SK-N-MC (cell line): ENCODE results near the gene LRIG1.

Experiments used
- DNase-seq: peaks from one replicate; pipeline ENCODE4 v3.0.0-alpha.2; 2011; ENCODE audit warnings: low read depth, low spot score
- H3K27ac ChIP-seq: fragments of 200-600 bp; sonication (generic); 2 replicates; pipeline ENCODE4 v1.5.1; 2016; ENCODE audit warnings: mixed run types
- H3K36me3 ChIP-seq: fragments of 200-600 bp; sonication (generic); 2 replicates; pipeline ENCODE4 v1.6.1; 2017; ENCODE audit warnings: antibody characterized with exemption, low read length, mixed read lengths; ENCODE audit not compliant: insufficient read depth
- H3K4me3 ChIP-seq: fragments of 200-600 bp; sonication (generic); 2 replicates; pipeline ENCODE4 v1.5.1; 2016
- H3K9ac ChIP-seq: fragments of 200-600 bp; sonication (generic); 2 replicates; pipeline ENCODE4 v1.8.0; 2017; ENCODE audit warnings: mixed run types, mixed read lengths; ENCODE audit not compliant: insufficient read length
- H3K9me3 ChIP-seq: fragments of 200-600 bp; sonication (generic); 2 replicates; pipeline ENCODE4 v1.6.1; 2017; ENCODE audit warnings: low read depth, mild to moderate bottlenecking, antibody characterized with exemption, low read length, moderate library complexity, mixed read lengths
- EZH2 ChIP-seq: fragments of 200-600 bp; sonication (generic); IDR thresholded peaks from one replicate; pipeline ENCODE4 v1.6.1; 2017; ENCODE audit warnings: antibody characterized with exemption
- FOXP2 ChIP-seq: optimal IDR thresholded peaks from 2 replicates; pipeline ENCODE3; 2011; ENCODE audit warnings: mild to moderate bottlenecking, moderate library complexity; ENCODE audit not compliant: insufficient read depth; ENCODE audit errors: extremely low read length, control extremely low read depth
- POLR2AphosphoS5 ChIP-seq: IDR thresholded peaks from 2 replicates; pipeline ENCODE4 v1.6.1; 2012; ENCODE audit warnings: mild to moderate bottlenecking, low read depth, low read length, borderline replicate concordance

LRIG1 gene

GRCh38 chr3:66380200-66380932 lies 120.5 kb downstream of the LRIG1 start:
- peaks cover 28% of the 10 kb centered on the region; the same call in 1 of the 2 replicates for H3K36me3 ChIP-seq
- no peak overlapping the region for H3K9ac ChIP-seq
- H3K9me3 ChIP-seq = no peaks in the 10 kb centered on the region
- no peak overlapping the region for H3K27ac ChIP-seq
- TF ChIP-seq FOXP2 = no peak
- TF ChIP-seq EZH2 = no peak
- no peak for TF ChIP-seq POLR2AphosphoS5
- DNase-seq = no peak
- no peak overlapping the region for H3K4me3 ChIP-seq

- Histone ChIP-seq H3K9ac (no peak overlapping the region), H3K4me3 (no peak overlapping the region), H3K27ac (no peak overlapping the region), H3K9me3 (no peaks in the 10 kb centered on the region), H3K36me3 (peaks cover 22% of the 10 kb centered on the region; the same call in 1 of the 2 replicates)
- DNase-seq = no peak
- TF ChIP-seq FOXP2 (no peak), POLR2AphosphoS5 (no peak), EZH2 (no peak)
These were observed 121.3 kb downstream of the LRIG1 start for GRCh38 chr3:66379565-66379964.

GRCh38 chr3:66378256-66378655 lies 122.6 kb downstream of the LRIG1 start:
- H3K9me3 ChIP-seq = no peaks in the 10 kb centered on the region
- TF ChIP-seq POLR2AphosphoS5 = no peak
- no peak for TF ChIP-seq EZH2
- TF ChIP-seq FOXP2 = no peak
- H3K36me3 ChIP-seq = peaks cover 18% of the 10 kb centered on the region; the same call in 1 of the 2 replicates
- DNase-seq = no peak
- no peak overlapping the region for H3K9ac ChIP-seq
- H3K4me3 ChIP-seq = no peak overlapping the region
- H3K27ac ChIP-seq = no peak overlapping the region

- Histone ChIP-seq H3K27ac (no peak overlapping the region), H3K9me3 (no peaks in the 10 kb centered on the region), H3K9ac (no peak overlapping the region), H3K4me3 (no peak overlapping the region), H3K36me3 (peaks cover 18% of the 10 kb centered on the region; the same call in 1 of the 2 replicates)
- DNase-seq = no peak
- no peak for TF ChIP-seq POLR2AphosphoS5
- TF ChIP-seq EZH2 = no peak
- TF ChIP-seq FOXP2 = no peak
These were observed 123.0 kb downstream of the LRIG1 start for GRCh38 chr3:66377800-66378199.

- Histone ChIP-seq H3K9me3 (no peaks in the 10 kb centered on the region), H3K9ac (no peak overlapping the region), H3K27ac (no peak overlapping the region), H3K4me3 (no peak overlapping the region), H3K36me3 (peaks cover 11% of the 10 kb centered on the region; the same call in 1 of the 2 replicates)
- no peak for DNase-seq
- TF ChIP-seq POLR2AphosphoS5 = no peak
- no peak for TF ChIP-seq EZH2
- no peak for TF ChIP-seq FOXP2
These were observed 124.3 kb downstream of the LRIG1 start for GRCh38 chr3:66376568-66376967.

GRCh38 chr3:66372681-66373350 lies 128.0 kb downstream of the LRIG1 start:
- Histone ChIP-seq H3K9me3 (no peaks in the 10 kb centered on the region), H3K9ac (no peak overlapping the region), H3K4me3 (no peak overlapping the region), H3K27ac (no peak overlapping the region), H3K36me3 (peaks cover 3% of the 10 kb centered on the region; the same call in 1 of the 2 replicates)
- no peak for DNase-seq
- TF ChIP-seq FOXP2 = no peak
- no peak for TF ChIP-seq EZH2
- no peak for TF ChIP-seq POLR2AphosphoS5

GRCh38 chr3:66371432-66371831 lies 129.4 kb downstream of the LRIG1 start:
- DNase-seq = no peak
- Histone ChIP-seq H3K9me3 (no peaks in the 10 kb centered on the region), H3K4me3 (no peak overlapping the region), H3K27ac (no peak overlapping the region), H3K36me3 (no peaks in the 10 kb centered on the region), H3K9ac (no peak overlapping the region)
- TF ChIP-seq POLR2AphosphoS5 = no peak

- H3K9ac ChIP-seq = no peak overlapping the region
- no peak overlapping the region for H3K4me3 ChIP-seq
- TF ChIP-seq POLR2AphosphoS5 (no peak), FOXP2 (no peak), EZH2 (no peak)
- H3K9me3 ChIP-seq = no peaks in the 10 kb centered on the region
- DNase-seq = no peak
- H3K36me3 ChIP-seq = no peaks in the 10 kb centered on the region
- H3K27ac ChIP-seq = no peak overlapping the region
These were observed 130.6 kb downstream of the LRIG1 start for GRCh38 chr3:66370179-66370578.
